GM21723 (cell line): Measurements from ENCODE around the gene EIF4E1B.

ENCODE experiments used
- ATAC-seq: cut with Tn5 transposase; IDR thresholded peaks from one replicate; pipeline ENCODE4 v1.9.1; 2021; ENCODE audit warnings: mild to moderate bottlenecking, moderate library complexity; ENCODE audit not compliant: unreplicated experiment

The EIF4E1B gene

DNA sequence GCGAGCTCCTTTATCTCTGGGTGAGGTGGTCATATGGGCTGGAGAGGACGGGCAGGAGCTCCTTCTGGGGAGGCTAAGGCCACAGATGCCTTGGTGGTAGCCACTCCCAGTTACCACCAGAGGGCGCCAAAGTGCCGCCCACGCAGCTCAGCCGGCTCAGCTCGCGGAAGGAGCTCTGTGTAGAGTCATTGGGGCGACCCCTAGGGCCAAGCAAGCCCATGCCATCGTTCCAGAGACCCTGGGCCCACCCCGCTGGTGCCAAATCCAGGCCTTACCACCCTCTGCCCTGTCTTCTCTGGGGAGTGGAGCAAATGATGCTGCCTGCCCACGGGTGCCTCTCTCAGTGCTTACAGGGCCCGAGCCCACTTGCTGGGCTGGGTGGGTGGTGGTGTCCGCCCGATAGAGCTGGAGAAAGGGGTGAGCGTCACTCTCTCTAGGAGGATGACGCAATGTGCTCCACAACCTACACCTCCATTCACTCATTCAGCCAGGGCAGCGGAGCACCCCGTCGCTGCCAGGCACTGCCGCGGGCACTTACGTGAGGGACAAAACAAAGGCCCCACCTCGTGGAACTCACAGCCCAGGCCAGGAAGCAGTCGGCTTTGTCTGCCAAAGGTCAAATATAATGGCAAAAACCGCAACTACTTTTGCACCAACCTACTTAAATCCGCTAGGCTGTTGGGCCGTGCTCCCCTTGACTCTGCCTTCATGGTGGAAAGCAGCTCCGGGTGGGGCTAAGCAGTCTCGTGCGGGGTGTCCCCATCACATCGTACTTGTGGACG, 30.6 kb downstream of the EIF4E1B start:
- peak; percentile 70 for ATAC-seq

DNA sequence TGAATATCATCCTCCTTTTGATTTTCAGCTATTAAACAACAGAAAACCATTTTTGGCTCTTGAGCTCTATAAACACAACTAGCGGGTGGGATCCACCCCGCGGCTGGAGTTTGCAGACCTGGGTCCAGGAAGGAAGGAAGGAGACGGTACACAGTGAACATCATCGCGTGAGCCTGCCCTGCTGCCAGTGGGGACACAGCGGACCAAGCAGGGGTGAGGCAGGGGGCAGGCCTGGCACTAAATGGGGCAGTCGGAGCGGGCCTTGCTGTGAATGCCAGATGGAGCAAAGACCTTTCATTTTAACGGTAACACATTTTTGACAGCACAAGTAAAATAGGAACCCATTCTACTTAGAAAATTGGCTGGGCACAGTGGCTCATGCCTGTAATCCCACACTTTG, 31.2 kb downstream of the EIF4E1B start:
- ATAC-seq, result no peak

DNA sequence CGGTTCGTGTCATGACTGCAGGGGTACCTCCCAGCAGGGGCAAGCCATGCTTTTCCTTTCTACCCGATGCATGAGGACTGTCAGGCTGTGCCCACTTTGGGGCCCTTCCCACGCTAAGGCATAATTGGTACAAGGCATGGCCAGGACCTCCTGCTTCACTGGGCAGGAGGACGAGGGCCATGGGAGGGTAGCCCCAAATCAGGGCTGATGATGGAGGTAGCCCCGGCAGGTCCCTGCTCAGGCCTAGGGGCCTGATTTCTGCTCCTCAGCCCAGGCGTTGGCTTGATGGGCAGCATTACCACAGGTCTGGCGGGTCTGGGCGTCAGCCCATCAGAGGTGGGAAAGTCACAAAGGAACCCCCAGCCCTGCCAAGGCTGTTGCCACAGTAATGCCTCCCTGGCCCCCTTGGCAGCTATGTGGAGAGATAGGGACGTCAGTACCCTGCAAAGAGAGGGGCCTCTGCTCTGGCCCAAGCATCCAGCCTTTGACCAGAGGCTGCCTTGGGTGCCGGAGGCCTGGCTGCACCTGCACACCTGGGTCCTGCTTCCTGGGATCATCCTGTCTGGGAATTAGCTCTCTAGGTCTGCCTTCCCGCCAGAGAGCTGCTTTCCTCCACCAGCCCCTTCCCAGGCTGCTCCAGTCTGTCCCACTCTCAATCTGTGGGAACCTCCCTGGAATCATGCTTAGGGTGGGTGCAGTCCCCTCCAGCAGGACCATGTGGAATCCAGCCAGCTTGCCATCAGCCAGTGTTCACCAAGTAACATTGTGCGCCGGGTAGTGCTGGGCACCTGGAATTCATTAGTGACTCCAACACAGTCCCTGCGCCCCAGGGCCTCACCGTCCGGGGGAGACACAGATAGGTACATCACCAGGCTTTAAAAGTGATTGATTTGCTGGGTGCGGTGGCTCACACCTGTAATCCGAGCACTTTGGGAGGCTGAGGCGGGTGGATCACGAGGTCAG, 32.2 kb downstream of the EIF4E1B start:
- ATAC-seq, result no peak

DNA sequence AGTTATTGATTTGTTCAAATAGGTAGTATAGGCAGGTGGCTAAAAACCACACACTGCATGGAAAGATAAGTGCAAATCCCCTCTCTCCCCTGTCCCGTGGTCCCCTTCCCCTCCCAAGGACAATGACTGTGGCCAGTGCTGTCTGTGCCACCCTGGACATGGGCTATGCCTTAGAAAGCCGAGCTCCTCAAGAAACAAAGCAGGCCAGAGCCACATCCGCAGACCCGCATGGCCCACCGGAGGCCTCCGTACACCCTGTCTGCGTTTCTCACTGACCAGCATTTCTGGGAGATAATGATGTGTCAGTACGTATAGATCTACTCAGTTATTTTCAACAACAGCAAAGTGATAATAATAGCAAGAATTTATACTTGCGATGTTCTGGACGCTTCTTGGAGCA, 33.1 kb downstream of the EIF4E1B start:
- no peak for ATAC-seq

DNA sequence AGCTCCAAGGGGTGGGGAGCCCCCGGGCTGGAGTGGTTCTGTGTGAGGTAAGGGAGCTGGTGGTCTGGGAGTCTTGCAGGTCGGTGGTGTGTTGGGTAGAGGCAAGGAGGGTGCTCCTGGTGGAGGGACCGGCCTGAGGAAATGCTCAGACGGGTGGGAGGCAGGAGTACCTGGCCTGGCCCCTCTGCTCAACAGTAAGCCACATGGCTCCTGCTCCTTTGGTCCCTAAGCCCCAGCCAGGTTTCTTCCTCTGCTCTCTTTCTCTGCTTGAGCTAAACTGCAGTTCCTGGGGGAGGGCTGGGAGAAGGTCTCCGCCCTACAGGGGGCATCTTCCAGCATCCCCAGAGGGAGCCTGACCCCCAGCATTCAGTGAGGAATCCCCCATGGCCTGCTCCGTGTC, 34.0 kb downstream of the EIF4E1B start:
- no peak for ATAC-seq

DNA sequence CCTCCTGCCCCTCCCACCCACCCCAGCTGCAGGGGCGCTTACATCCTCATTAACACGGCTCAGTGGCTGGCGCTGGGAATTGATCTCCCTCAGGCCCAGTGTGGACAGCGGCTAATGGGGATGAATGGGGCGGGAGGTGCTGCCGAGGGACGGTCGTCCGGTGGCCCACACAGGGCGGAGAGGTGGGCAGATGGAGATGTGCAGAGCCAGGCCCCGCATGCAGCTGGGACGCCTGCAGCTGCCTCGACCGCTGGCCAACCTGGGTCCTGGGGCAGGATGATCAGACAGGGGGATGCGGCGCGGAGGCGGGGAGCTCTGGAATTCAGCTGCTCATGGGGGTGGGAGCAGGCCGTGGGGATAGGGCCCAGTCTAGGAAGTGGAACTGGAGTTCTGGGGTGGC, 34.4 kb downstream of the EIF4E1B start:
- no peak for ATAC-seq

DNA sequence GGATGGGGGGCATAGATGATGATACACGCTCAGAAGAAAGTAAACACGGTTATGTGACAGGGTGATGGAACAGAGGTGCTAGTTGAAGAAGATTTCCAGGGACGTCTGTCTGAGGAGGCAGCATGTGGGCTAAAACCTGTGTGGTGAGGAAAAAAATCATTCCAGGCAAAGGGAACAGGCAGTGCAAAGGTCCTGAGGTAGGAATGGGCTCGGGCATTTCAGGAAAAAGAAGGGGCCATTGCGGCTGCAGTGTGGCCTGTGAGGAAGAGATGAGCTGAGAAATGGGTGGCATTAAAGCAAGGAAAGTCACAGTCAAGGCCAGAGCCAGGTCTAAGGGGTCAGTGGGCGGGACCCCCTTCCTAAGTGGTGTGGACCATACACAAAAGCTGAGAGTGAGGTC, 35.0 kb downstream of the EIF4E1B start:
- no peak for ATAC-seq

DNA sequence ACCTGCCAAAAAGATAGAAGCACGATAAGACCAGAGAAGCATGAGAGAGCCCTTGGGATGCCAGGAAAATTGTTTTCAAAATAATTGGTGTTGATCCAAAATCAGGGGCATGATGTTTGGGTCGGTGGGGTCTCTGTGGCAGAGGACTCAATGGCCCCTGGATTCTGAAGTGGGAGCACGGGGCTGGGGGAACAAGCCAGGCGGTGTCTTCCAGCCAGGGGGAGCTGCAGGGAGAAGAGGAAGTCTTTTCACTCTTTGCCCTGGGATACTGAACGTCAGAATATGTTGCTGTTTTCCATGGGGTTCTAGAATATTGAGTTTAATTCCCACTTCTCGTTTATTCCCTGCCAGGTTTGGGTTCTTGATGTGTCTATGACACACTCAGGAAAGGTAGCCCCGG, 37.2 kb downstream of the EIF4E1B start:
- ATAC-seq, result no peak

DNA sequence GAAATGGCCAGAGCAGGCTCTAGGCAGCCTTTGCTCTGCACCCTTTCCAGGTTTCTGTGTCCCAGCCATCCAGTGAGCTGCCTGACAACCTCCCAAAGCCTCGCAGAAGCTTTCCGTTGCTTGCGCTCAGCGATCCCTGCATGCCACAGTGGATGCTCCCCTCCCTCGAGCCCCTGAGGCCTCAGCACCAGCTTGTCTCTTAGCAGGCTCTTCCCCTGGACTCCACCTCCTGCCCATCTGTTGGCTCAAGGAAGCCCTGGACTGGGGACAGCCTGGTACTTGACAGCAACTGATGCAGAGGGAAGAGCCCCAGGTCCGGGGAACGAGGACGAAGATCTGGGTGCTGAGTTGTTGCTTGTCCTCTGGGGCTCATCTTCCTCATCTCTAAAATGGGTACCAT, 40.0 kb downstream of the EIF4E1B start:
- no peak for ATAC-seq

DNA sequence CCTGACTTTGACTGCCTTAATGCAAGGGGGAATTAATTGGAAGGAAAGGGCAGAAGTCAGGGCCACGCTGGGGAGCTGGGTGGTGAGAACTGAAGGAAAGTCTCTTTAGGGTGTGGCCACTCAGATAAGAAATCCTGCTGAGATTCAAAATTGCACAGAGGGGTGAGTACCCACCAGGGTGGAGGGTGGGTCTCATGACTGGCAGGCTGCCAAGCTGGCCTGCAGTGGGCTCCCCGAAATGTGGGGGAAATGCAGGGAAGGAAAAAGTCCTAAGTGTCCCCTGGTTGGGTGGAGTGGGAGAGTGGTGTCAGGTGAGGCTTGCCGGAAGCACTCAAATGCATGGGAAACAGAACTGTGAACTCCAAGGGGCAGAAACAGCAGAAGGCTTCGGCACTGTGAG, 40.9 kb downstream of the EIF4E1B start:
- no peak for ATAC-seq

DNA sequence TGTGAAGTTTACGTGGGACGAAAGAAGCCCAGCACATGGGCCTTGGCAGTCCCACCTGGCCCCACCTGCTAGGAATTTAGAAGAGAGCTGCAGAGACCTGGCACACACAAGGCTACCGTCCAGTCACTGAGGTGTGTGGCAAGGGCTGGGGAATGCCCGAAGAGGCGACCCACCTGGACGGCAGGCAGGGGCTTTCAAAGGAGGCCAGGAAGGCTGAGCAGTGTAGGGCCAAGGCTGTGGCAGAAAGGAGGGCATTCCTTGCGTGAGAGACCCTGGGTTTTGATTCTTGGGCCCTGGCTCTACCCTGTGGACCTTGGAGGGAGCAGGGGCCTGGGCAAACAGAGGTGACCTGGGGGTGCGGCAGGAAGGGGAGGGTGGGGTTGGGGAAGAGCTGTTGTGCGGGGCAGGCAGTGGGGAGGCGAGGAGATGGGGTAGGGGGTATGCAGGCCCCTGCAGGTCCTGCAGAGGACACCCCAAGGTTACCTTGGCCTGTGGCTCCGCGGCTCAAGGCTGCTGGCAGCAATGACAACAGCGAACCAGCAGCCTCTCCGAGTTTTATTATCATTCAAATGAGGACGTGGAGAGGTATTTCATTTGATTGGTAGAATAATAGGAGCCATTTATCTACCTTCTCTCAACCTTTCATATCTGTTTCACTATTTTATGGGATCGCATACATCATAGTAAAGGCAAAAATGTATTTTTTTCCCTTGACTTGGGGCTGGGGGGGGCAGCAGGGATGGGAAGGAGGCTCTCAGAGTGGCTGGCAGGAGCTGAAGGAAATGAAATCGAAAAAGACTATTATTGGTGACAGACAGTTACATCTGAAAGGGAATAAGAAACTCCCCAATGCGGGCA, 41.6 kb downstream of the EIF4E1B start:
- no peak for ATAC-seq

DNA sequence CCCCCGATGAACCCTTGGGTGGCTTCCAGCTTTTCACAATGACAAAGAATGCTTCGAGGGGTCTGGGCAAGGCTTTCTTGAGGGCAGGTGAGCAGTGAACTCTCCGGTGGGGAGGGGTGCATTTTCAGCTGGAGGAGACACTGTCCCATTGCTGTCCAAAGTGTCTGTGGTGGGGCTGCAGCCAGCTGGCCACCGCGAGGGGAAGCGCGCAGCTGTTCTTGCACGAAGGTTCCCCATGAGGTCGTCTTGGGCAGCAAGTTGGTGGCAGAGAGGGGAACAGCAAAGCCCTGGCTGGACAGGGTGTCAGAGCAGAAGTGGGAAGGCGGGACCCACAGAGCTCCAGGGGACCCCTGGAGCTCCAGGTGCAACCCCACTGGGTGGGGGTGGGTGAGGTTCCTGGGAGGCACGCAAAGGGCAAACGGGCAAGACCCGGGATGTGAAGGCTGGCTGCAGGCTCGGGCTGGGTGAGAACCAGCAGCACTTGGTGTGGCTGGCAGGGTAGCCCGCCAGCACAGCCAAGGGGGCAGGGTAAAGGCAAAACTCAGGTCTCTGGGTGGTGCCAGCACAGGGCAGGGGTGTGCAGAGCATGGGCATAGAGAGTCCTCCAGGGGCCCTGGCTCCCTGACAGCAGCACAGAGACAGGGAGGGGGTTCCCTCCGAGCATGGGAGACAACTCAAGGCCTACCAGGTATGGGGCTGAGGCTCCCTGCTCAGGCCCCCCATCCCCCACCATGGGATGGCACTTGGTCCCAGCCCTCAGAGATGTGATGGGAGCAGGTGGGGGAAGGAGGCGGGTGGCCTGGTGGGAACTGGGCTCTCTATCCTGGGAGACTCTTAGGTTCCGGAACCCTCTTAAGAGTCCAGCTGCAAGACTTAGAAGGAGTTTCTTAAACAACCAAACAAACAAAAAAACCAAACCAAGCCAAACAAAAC, 43.4 kb downstream of the EIF4E1B start:
- ATAC-seq, result no peak

DNA sequence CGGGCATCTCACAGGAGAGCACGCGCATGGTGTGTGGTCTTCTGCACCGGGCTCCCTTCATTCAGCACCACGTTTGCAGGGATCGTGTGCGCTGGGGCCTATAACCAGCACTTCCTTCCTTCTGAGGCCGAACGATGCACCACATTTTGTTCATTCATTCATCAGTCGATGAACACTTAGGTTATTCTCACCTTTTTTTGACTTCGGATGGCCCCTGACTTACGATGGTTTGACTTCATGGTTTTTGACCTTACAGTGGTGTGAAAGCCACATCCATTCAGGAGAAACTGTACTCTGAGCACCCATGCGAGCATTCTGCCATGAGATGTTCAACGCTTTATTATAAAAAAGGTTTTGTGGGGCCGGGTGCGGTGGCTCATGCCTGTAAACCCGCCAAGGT, 44.3 kb downstream of the EIF4E1B start:
- no peak for ATAC-seq

DNA sequence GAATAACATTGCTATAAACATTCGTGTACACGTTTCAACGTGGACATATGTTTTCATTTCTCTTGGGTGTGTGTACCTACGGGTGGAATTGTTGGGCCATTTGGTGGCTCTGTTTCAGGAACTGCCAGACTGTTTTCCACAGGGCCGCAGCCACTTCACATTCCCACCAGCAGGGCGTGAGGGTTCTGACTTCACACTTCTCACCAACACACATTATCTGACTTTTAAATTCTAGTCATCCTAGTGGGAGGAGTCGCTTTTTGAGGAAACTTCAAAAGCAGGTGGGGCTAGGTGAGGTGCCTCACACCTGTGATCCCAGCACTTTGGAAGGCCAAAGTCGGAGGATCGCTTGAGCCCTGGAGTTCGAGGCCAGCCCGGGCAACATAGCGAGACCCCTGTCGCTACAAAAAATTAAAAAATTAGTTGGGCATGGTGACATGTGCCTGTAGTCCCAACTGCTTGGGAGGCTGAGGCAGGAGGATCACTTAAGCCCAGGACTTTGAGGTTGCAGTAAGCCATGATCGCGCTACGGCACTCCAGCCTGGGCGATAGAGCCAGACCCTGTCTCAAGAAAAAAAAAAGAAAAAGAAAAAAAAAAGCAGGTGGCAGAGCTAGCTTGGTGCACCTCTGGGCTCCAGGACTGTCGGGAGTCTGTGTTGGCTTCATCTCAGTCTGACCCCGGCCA, 45.3 kb downstream of the EIF4E1B start:
- ATAC-seq, result no peak

DNA sequence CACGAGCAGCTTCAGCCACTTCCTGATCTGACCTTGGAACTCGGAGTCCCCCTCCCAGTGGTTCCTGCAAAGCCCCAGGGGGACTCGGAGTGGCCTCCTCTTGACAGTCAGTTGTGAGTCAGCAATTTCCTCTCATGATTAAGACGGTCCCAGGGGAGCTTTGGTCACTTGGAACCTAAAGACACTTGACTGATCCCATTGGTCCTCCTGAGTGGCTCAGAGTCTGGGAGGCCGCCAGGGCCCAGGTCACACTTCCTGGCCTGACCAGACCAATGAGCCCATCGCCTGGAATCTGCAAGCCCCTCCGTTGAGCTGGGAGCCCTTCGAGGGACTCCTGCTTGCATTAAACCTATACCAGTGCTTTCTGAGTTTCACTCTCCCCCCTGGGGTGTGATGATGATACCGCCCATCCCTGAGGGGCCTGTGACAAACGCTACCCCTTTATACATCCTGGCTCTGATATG, 45.9 kb downstream of the EIF4E1B start:
- ATAC-seq, result peak; percentile 60

DNA sequence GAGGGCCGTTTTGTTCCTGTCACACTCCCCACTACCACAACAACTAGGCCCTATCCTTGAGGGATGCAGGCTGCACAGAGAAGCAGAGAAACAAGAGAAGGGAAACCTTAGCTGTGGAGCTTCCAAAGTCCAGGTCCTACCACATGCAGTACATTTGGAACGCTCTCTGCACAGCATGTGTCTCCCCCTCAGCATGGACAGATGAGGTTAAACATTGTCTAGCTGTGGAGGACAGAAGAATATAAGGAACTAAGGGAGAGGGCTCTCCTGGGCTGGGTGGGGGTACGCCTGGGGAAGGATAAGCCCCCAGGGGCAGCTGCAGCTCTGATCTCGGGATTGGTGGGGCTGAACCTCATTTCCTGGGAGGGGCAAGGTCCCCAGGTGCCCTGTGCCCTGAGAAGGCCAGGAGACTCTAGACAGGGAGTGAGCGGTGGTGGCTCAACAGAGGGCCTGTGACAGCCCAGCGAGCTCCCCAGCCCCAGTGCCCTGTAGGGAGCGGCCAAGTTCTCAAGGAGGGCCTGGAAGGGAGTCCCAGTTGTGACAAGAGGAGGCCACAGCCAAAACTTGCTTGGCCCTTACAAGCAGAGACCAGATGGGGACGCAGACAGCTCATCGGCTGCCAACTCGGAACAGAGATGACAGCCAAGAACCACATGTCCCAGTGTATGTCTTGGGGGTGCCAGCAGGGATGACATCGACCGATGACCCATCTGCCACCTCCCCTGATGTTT, 46.9 kb downstream of the EIF4E1B start:
- ATAC-seq, result no peak

DNA sequence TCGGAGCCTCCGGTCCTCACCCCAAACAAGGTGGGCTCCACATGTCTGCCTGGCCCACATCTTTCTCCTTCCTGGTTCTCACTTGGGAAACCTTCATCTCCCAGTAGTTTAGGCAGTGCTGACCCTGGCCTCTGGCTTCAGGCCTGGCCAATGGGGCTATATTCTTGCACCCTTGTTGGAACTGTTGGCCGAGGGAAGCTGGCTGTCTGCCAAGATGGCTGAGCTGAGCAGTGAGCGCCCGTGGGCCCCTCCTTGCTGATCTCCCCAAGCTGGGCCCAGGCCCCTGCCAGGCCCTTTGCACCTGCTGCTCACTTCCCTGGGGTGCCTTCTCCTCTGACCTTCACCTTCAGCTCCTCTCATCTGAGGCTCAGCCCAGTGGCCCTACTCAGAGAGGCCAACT, 48.1 kb downstream of the EIF4E1B start:
- ATAC-seq, result no peak

DNA sequence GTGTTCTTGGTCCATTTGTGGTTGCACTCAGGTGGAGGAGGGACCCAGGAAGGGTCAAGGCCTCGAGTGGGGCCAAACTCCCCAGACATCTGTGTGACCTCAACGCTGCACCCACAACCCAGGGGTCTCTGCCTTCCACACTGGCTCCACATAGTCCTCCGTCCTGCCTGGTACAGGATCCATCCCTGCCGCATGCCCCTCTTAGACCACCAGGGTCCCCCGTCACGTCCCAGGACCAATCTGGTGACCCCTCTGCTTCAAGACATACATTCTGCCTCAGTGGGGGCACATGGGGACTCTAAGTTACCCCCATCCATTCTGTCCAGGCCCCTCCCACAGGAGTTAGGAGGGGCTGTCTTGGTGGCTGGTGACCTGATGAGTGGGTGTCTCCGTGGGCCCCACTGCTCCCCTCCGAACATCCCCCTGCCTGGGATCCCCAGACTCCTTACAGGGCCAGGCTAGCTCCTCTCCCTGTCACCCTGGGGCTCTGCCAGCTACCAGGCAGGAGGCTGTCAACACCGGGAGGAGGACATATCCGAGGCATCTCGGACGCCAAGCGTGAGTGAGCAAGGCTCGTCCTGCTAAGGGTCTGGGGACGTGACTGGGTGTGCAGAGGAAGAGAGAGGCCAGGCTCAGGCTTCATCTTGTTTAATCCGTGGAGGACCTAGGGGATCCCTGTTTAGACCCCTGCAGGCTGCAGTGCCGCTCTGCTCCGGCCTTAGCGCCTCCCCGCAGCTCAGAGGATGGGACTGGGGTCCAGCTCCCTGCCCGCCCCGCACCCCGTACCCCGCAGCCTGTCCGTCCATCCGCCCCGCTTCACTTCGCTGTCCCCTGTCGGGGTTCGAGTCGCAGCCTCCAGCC, 49.1 kb downstream of the EIF4E1B start:
- no peak for ATAC-seq
